HG03521 (cell line): Measurements from ENCODE around the gene FOXN1.

ENCODE experiments used
- ATAC-seq: cut with Tn5 transposase; IDR thresholded peaks from one replicate; pipeline ENCODE4 v1.9.1; 2021; ENCODE audit warnings: mild to moderate bottlenecking, moderate library complexity; ENCODE audit not compliant: unreplicated experiment

FOXN1 gene

GRCh38 chr17:28498652-28499363, 7.3 kb upstream of the FOXN1 start:
- no peak for ATAC-seq

- no peak for ATAC-seq
Observed at GRCh38 chr17:28499364-28499664, 6.8 kb upstream of the FOXN1 start.

GRCh38 chr17:28499684-28500357, 6.3 kb upstream of the FOXN1 start:
- no peak for ATAC-seq

- no peak for ATAC-seq
Observed at GRCh38 chr17:28500712-28501379, 5.3 kb upstream of the FOXN1 start.

- no peak for ATAC-seq
Observed at GRCh38 chr17:28501421-28502284, 4.5 kb upstream of the FOXN1 start.

- ATAC-seq: no peak
Observed at GRCh38 chr17:28503420-28503819, 2.7 kb upstream of the FOXN1 start.

- no peak for ATAC-seq
Observed at GRCh38 chr17:28506763-28507487, 777 bp downstream of the FOXN1 start.

GRCh38 chr17:28507567-28508203, 1.5 kb downstream of the FOXN1 start:
- ATAC-seq: no peak

- ATAC-seq: no peak
Observed at GRCh38 chr17:28508211-28508724, 2.1 kb downstream of the FOXN1 start.

- no peak for ATAC-seq
Observed at GRCh38 chr17:28509789-28510188, 3.6 kb downstream of the FOXN1 start.

- ATAC-seq: no peak
Observed at GRCh38 chr17:28511858-28512461, 5.8 kb downstream of the FOXN1 start.

GRCh38 chr17:28513476-28513875, 7.3 kb downstream of the FOXN1 start:
- no peak for ATAC-seq

- ATAC-seq: no peak
Observed at GRCh38 chr17:28514561-28515002, 8.4 kb downstream of the FOXN1 start.

GRCh38 chr17:28515518-28515917, 9.4 kb downstream of the FOXN1 start:
- ATAC-seq: no peak

GRCh38 chr17:28518132-28518531, 12.0 kb downstream of the FOXN1 start:
- ATAC-seq: no peak

GRCh38 chr17:28518578-28518977, 12.4 kb downstream of the FOXN1 start:
- no peak for ATAC-seq

- no peak for ATAC-seq
Observed at GRCh38 chr17:28519236-28519635, 13.1 kb downstream of the FOXN1 start.

GRCh38 chr17:28520687-28521086, 14.5 kb downstream of the FOXN1 start:
- ATAC-seq: no peak

- no peak for ATAC-seq
Observed at GRCh38 chr17:28521311-28522085, 15.3 kb downstream of the FOXN1 start.
